RWPE2 (cell line): ENCODE results near the gene SLC6A4.

Experiments used
- ATAC-seq: fragments of 200-7000 bp; cut with Tn5 transposase; 3 replicates; pipeline ENCODE4 v1.9.1; 2021; ENCODE audit warnings: low read depth
- DNase-seq: peaks from one replicate; pipeline ENCODE4 v3.0.0-alpha.2; 2020; ENCODE audit warnings: low spot score
- H3K27ac ChIP-seq: fragments of 450-650 bp; 2 replicates; pipeline ENCODE4 v1.5.1; 2017; ENCODE audit warnings: mild to moderate bottlenecking; ENCODE audit not compliant: poor library complexity, severe bottlenecking
- H3K27me3 ChIP-seq: fragments of 250-450 bp; sonication (Bioruptor Pico); 2 replicates; pipeline ENCODE4 v1.5.1; 2021; ENCODE audit warnings: mild to moderate bottlenecking, moderate library complexity; ENCODE audit not compliant: insufficient read depth, poor library complexity, severe bottlenecking
- H3K36me3 ChIP-seq: fragments of 250-450 bp; sonication (Bioruptor Pico); 2 replicates; pipeline ENCODE4 v1.5.1; 2020; ENCODE audit warnings: low read depth, mild to moderate bottlenecking, moderate library complexity
- H3K4me1 ChIP-seq: fragments of 250-450 bp; sonication (Bioruptor Pico); 2 replicates; pipeline ENCODE4 v1.5.1; 2021; ENCODE audit warnings: mild to moderate bottlenecking, moderate library complexity; ENCODE audit not compliant: insufficient read depth, poor library complexity, severe bottlenecking
- H3K4me3 ChIP-seq: fragments of 250-450 bp; sonication (Bioruptor Pico); 2 replicates; pipeline ENCODE4 v1.5.1; 2021; ENCODE audit warnings: mild to moderate bottlenecking, moderate library complexity; ENCODE audit not compliant: severe bottlenecking
- H3K9me3 ChIP-seq: fragments of 250-450 bp; sonication (Bioruptor Pico); 2 replicates; pipeline ENCODE4 v1.5.1; 2021; ENCODE audit warnings: mild to moderate bottlenecking, moderate library complexity; ENCODE audit not compliant: severe bottlenecking
- CTCF ChIP-seq: fragments of 450-650 bp; IDR thresholded peaks from one replicate; pipeline ENCODE4 v1.5.1; 2017; ENCODE audit warnings: mild to moderate bottlenecking, moderate library complexity; ENCODE audit not compliant: poor library complexity, severe bottlenecking

SLC6A4 gene

GRCh38 chr17:30237296-30238002 is 2.0 kb upstream of the SLC6A4 start:
- H3K4me1 ChIP-seq: no peaks in the 10 kb centered on the region
- DNase-seq (no peak), ATAC-seq (no peak)
- peaks cover 34% of the 10 kb centered on the region for H3K27me3 ChIP-seq
- no peaks in the 10 kb centered on the region for H3K9me3 ChIP-seq
- TF ChIP-seq CTCF: no peak
- H3K4me3 ChIP-seq: no peak overlapping the region
- H3K36me3 ChIP-seq: no peaks in the 10 kb centered on the region
- no peak overlapping the region for H3K27ac ChIP-seq

- peak; percentile 33 for TF ChIP-seq CTCF
- Histone ChIP-seq H3K9me3 (no peaks in the 10 kb centered on the region), H3K4me3 (no peak overlapping the region), H3K4me1 (no peaks in the 10 kb centered on the region), H3K36me3 (no peaks in the 10 kb centered on the region), H3K27me3 (peaks cover 34% of the 10 kb centered on the region), H3K27ac (no peak overlapping the region)
- DNase-seq: no peak
- peak; percentile 65 for ATAC-seq
Observed at GRCh38 chr17:30236766-30237165, 1.3 kb upstream of the SLC6A4 start.

GRCh38 chr17:30236297-30236624 is 764 bp upstream of the SLC6A4 start:
- Histone ChIP-seq H3K4me1 (no peaks in the 10 kb centered on the region), H3K27me3 (peaks cover 34% of the 10 kb centered on the region), H3K36me3 (no peaks in the 10 kb centered on the region), H3K9me3 (no peaks in the 10 kb centered on the region), H3K4me3 (no peak overlapping the region), H3K27ac (no peak overlapping the region)
- ATAC-seq (no peak), DNase-seq (no peak)
- TF ChIP-seq CTCF: no peak

GRCh38 chr17:30234964-30235363 is 533 bp downstream of the SLC6A4 start:
- TF ChIP-seq CTCF: no peak
- ATAC-seq: no peak
- Histone ChIP-seq H3K27ac (no peak overlapping the region), H3K9me3 (no peaks in the 10 kb centered on the region), H3K36me3 (no peaks in the 10 kb centered on the region), H3K27me3 (peaks cover 34% of the 10 kb centered on the region), H3K4me1 (no peaks in the 10 kb centered on the region), H3K4me3 (peak overlapping the region; percentile 13)
- no peak for DNase-seq

GRCh38 chr17:30234296-30234695 is 1.2 kb downstream of the SLC6A4 start:
- no peaks in the 10 kb centered on the region for H3K4me1 ChIP-seq
- no peaks in the 10 kb centered on the region for H3K9me3 ChIP-seq
- DNase-seq (no peak), ATAC-seq (no peak)
- H3K36me3 ChIP-seq: no peaks in the 10 kb centered on the region
- H3K27me3 ChIP-seq: peaks cover 34% of the 10 kb centered on the region
- H3K4me3 ChIP-seq: no peak overlapping the region
- no peak overlapping the region for H3K27ac ChIP-seq
- no peak for TF ChIP-seq CTCF
